Inferior parietal cortex (tissue), 1 donor: ENCODE data around the gene EDRF1.
A peak's percentile ranks its signal among the peaks of the same experiment; 100 is the strongest.
"Not testable (repeated sequence)": the region's sequence is repeated elsewhere in the genome, so short reads cannot be mapped to it uniquely, and the experiment has no call there.

Source experiments
- DNase-seq: peaks from one replicate; pipeline ENCODE4 v3.0.0-alpha.2; 2016; ENCODE audit errors: extremely low spot score

Gene EDRF1, protein sequence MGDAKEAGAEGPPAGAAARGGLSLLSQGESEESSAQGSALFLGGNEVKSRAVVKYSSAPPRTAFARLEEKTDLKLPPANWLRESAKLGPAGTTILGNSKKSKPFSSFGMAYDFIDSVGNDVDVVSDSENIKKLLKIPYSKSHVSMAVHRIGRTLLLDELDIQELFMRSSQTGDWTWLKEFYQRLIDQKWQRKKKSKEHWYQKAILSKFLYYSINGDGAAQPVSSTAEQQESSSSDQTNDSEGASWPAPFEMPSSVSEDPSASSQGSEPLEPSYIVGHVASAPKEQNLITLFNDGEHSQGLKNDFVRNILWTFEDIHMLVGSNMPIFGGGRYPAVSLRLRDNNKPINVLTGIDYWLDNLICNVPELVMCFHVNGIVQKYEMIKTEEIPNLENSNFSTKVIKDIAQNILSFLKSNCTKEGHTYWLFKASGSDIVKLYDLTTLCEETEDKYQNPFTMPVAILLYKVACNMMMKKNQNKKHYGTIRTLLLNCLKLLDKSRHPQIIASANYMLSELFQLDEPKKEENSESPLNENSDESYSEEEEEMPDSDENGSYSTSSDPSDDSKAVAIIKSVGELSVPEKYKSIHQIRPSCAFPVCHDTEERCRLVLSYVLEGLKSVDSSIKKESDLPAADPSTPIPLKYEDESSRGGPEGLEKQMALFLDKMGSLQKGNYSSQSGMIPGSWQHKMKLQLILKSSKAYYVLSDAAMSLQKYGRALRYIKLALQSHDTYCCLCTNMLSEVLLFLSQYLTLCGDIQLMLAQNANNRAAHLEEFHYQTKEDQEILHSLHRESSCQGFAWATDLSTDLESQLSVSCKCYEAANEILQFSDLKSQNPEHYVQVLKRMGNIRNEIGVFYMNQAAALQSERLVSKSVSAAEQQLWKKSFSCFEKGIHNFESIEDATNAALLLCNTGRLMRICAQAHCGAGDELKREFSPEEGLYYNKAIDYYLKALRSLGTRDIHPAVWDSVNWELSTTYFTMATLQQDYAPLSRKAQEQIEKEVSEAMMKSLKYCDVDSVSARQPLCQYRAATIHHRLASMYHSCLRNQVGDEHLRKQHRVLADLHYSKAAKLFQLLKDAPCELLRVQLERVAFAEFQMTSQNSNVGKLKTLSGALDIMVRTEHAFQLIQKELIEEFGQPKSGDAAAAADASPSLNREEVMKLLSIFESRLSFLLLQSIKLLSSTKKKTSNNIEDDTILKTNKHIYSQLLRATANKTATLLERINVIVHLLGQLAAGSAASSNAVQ

DNA sequence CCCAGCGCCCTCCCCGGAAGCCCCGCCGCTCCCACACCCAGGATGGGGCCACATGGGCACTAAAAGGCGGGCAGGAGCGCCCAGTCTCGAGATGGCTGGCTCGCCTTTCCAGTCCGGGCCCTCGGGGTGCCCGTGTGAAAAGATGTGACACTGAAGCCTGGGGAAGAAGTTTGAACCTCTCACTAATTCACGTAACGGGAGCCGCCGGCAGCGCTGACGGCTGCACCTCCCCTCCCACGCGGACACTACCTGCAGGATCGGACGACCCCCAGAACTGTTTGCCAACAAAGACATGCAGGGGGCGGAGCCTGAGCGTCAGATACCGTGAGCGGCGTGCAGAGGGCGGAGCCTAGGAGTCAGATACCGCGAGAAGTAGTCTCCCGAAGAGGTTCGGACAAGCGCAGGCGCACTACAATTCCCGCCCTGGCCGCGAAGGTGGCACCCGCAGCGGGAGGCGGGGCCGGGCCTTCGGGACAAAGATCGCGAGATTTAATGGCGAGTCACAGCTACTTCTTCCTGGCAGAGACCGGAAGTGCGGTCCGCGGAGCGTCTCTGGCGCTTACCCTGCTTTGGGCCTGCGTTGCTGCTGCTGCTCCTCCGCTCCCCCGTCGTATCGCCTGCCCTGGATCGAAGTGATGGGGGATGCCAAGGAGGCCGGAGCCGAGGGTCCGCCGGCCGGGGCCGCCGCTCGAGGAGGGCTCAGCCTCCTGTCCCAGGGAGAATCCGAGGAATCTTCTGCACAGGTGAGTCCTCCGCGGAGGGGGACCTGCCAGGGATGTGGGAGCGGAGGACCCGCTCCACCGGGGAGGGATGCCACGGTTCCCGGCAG is at the start of gene EDRF1:
Gene EDRF1 (plus strand): TSS at position 537 of the 829 bp plus-strand sequence. CDS start 99 bp downstream, at position 636.
- DNase-seq: peak; percentile 99

DNA sequence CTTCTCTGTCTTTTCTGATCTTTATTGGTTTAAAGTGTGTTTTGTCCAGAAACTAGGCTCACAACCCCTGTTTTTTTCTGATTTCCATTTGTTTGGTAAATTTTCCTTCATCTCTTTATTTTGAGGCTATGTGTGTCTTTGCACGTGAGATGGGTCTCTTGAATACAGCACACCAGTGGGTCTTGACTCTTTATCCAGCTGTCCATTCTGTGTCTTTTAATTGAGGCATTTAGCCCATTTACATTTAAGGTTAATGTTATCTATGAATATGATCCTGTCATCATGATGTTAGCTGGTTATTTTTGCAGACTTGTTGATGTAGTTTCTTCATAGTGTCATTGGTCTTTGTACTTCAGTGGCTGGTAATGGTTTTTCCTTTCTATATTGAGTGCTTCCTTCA is 46.6 kb upstream of the EDRF1 start:
- DNase-seq: no peak

DNA sequence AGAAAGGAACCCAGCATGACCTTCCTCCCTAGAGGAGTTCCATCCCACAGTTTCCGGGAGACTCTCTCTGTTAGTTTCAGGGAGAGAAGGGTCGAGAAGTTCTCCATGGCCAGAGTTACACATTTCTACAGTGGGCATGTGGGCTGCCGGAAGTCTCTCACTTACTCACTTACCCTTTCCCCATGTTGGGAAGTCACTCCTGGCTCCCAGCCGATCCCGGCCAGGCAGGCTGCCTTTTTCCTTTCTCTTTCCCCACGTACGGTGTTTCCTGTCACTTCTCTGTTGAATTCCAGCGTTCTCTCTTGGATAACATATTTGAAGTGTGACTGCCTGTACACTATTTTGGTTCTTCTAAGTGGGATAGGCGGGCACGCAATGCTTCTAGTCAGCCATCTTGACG is 40.1 kb upstream of the EDRF1 start:
- DNase-seq: no peak

DNA sequence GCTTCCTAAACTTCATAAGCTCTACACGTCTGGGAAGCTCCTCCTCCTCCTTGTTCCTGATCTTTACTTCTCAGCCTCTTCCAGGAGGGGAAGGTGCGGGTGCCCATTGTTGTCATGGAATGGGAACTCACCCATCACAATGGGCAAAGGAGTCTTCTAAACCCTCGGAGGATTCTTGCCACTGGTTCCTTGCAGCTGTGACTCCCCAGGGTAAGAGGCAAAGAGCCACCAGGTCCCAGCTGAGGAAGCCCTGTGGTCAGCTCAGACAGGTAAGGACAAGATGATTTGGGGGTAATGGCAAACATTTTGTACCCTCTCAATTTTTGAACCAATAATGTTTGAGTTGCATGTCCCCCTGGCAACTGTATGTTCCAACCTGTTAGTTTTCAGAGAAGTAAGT is 36.4 kb upstream of the EDRF1 start, which contains the start of gene TEX36:
Gene TEX36 (minus strand): TSS at position 101 of the 400 bp plus-strand sequence. CDS start 174 bp downstream, outside the sequence.
- no peak for DNase-seq

- DNase-seq: no peak
Measured at GRCh38 chr10:125683821-125684220, 35.7 kb upstream of the EDRF1 start.

GRCh38 chr10:125684581-125684980 is 34.9 kb upstream of the EDRF1 start:
- DNase-seq: no peak

GRCh38 chr10:125687507-125688185 is 31.9 kb upstream of the EDRF1 start:
- no peak for DNase-seq

DNA sequence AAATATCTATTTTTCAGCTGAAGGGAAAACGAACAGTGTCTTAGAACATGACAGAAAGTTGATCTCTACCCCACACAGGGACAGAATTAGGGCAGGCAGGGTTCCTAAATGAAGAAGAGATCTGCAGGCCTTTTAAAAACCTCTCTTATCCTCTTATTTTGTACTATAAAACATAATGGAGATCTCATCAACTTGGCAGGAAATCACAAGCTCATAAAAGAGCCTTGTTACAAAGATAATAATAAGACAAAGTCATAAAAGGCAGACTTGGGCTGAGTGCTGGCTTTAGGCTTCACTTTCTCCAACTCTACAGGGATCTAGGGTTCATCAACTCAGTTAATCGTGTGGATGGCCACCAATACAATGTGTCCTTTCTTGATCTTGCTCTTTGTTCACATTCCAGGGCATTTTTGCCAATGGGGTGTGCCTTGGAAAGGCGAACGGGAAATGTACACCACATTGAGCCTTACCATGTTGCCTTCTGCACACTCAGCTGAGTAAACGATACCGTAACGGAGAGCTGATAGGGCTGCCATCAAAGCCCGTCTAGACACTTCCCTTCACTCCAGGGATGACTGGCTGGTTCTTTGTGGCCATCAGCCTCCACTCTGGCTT is 29.4 kb upstream of the EDRF1 start:
- DNase-seq: no peak

GRCh38 chr10:125691160-125691981 is 28.1 kb upstream of the EDRF1 start:
- no peak for DNase-seq

DNA sequence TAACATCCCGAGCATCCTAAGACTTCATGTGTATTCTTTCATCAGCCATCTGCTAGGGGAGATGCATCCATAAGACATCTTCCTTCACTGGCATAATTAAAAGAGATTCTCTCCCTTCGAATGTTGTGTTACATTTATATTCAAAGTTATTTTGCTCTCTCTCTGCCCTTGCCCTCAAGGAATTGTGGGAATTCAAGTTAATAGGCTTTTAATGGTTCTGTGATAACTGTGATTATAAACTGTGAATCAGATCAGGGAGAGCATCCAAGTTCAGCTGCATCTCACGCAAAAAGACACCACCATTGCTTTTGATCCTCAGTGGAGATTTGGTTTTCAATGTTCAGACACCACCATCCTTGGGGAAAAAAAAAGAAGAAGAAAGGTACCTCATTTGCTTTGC is 27.3 kb upstream of the EDRF1 start:
- DNase-seq: no peak

DNA sequence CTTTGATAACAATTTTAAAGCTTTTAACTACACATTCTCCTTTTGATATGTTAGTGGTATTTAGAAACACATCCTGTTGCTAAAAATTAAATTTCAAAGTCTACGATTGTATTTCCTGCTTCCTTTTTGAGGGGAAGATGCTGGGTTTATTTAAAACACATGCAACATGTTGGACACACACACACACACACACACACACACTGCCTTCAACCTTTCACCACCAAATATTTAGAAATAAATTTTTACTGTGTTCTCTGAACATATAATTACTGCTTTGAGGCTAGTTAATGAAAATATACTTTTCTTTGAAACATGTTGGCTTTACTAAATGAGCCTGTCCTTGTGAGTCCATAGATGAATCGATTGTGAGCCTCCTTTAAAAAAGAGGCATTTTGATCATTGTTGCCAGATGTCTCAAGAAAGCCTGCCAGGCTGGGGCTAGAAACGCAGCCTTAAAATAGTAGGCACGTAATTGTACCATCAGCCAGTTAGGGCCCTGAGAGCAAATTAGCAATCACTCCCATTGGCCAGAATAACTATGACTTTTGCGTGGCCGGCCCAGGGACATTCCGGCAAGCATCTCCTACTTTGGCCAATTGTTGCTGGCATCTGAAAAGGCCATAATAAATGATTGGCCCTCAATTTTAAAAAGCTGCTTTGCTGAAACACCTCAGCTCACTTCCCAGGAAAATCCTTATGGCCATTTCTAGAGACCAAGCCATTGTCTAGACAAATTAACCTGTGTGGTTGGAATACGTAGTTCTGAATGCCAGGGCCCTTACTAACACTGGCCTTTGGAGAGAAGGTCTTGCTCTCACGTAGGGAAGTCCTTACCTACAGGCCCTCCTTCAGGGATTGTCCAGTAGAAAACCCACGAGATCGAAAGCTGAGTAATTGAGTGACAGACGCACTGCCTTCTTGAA is 26.6 kb upstream of the EDRF1 start:
- DNase-seq: no peak

DNA sequence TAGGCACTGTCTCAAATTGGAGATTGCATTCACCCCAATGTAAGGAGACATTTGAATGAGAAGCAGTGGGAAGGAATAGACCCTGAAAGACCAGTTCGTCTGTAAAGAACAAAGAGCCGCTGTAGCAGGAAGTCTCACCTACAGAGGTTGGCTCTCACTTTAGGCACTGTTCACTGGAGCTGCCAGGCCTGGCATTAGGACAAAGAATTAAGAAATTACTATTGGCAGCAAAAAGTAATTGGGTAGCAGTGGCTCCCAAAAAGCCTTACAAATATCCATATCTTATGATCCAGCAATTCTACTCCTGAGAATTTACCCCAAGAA is 26.0 kb upstream of the EDRF1 start:
- DNase-seq: no peak

DNA sequence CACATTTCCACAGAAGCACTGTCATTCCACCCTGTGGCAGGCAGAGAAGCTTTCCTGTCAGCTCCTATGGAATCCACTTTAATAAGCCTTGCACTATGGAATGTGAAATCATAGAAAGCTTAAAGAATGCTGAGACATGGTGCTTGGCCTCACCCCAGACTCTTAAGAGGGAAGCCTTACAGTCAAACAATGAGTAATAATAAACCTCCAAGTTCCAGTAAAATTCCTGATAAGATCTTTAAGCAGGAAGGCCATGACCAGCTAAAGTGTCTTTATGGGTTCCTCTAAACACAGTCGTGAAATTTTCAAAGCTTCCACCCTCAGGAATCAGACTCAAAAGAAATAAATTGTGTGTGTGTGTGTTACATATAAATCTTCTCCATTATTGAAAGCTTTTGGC is 24.6 kb upstream of the EDRF1 start:
- DNase-seq: no peak

DNA sequence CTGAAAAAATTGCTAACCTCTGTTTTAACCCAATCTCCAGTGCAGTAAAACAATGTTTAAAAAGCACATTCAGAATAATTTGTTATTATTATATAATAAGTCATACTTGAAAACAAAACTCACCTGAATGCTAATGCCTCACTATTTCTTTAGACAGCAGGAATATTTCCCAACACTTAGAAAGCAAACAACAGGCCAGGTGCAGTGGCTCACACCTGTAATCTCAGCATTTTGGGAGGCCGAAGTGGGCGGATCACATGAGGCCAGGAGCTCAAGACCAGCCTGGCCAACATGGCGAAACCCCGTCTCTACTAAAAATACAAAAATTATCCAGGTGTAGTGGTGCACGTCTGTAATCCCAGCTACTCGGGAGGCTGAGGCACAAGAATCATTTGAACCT is 22.6 kb upstream of the EDRF1 start:
- DNase-seq: not testable (repeated sequence)

DNA sequence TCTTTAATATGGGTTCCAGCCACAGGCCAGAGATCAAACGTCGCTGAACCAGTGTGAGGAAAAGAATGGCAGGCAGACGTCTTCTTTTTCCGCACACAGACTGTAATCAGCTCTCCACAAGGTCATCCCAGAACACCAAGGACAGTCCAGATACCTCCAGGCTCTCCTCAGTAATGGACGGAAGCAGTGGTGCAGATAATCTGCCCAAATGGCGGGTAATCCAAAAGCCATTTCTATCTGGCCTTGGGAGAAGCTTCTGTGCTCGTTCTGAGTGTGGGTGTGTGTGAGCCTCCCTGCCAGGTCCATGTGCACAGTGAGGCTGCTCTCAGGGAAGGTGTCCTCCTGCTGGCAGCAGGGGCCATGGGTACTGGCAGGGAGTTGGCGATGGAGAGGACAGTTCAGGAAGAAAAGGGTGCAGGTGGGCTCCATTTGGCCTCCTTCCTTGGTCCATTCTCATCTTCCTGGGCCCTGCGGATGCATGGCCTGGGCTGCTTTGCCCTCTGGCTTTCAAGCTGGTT is 21.0 kb upstream of the EDRF1 start:
- no peak for DNase-seq

- DNase-seq: no peak
Measured at GRCh38 chr10:125699562-125700143, 19.9 kb upstream of the EDRF1 start.

DNA sequence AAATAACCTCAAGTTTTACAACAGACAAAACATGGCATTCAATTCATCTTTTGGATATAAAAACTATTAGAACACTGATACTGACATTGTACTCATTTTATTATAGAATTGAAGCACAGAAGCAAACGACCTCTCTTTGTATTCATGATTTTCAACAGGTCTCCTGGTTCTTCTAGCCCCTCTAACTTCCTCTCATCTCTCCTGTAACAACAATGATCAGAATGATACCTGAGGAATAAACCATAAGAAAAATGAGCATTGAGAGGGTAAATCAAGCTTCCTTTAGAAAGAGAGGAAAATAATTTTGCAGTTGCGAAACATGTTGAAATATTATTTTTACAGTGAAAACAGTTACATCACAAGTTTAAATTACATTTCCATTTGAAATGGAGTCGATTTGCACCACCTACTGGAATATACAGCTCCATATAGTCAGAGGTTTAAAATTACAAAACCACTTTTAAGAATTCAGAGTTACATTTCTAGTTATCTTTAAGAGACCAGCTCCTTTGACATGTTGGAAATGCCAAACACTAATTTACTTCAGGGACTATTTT is 19.1 kb upstream of the EDRF1 start:
- no peak for DNase-seq
